Measurements from ENCODE around the gene PCDH15. TPM values are rescaled to one million over a fixed set of nuclear protein-coding genes. Genes with fewer than 3 reads are reported as not detected.

The PCDH15 gene
- total RNA-seq, 2 experiments from 2014 or later: not detected

DNA sequence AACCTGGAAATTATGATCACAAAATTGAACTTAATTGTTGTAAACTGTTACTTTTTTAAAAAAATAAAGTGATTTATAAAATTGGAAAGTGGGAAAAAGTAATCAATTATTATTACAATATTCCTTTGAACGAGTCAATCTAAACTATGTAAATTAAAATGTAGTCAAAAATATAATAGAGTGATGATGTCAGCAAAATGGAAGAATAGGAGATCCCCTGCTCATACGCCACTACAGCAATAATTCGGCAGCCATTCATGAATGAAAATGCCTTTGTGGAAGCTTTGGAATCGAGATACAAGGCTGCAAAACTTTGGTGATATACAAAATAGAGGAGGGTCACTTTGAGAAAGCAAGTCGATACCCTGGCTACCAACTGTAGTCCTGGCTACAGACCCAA, 36.4 kb upstream of the PCDH15 start:
- POLR2A ChIA-PET: no interaction called here
- no peak for DNase-seq (ENCODE audit: low spot score)

DNA sequence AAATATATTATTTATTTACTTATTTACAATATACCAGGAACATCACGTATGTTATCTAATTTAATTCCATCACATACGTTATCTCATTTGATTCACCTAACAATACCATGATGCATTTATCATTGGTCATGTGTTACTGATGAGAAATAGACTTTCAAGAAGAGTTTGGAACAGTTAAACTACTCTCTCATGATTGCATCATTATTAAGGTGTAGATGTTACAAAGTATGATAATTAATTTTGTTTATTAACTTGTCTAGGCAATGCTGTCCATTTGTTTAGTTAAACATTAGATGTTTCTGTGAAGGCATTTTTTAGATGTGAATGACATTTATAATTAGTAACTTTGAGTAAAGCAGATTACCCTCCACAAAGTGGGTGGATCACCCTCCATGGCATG, 32.0 kb upstream of the PCDH15 start:
- Histone ChIP-seq H3K4me3 (ENCODE audit: low read depth, low read length, poor library complexity, severe bottlenecking) (no peak overlapping the region), H3K79me2 (ENCODE audit: insufficient read depth, low read depth, low read length) (no peaks in the 10 kb centered on the region), H4K20me1 (ENCODE audit: insufficient read depth, low read length) (no peaks in the 10 kb centered on the region), H3K27ac (ENCODE audit: low read depth, low read length, poor library complexity, severe bottlenecking) (no peak overlapping the region), H3K36me3 (ENCODE audit: insufficient read depth, low read length) (no peaks in the 10 kb centered on the region), H3K9me2 (ENCODE audit: insufficient read depth, low read length) (no peaks in the 10 kb centered on the region), H3K4me1 (ENCODE audit: insufficient read depth, low read length, poor library complexity, severe bottlenecking) (no peaks in the 10 kb centered on the region), H3K4me2 (ENCODE audit: low read length) (no peak overlapping the region), H3K9me3 (ENCODE audit: low read length) (no peaks in the 10 kb centered on the region), H2AFZ (ENCODE audit: low read length) (no peak overlapping the region)
- intact Hi-C loops (cut with micrococcal nuclease; ENCODE audit: unreplicated experiment): no loop called here
- CTCF ChIA-PET (ENCODE audit: unreplicated experiment): no interaction called here
- no peak for DNase-seq (ENCODE audit: low spot score)
- BruUV-seq (replicated peaks): no TSS peak
- TF ChIP-seq, protein P1, sequence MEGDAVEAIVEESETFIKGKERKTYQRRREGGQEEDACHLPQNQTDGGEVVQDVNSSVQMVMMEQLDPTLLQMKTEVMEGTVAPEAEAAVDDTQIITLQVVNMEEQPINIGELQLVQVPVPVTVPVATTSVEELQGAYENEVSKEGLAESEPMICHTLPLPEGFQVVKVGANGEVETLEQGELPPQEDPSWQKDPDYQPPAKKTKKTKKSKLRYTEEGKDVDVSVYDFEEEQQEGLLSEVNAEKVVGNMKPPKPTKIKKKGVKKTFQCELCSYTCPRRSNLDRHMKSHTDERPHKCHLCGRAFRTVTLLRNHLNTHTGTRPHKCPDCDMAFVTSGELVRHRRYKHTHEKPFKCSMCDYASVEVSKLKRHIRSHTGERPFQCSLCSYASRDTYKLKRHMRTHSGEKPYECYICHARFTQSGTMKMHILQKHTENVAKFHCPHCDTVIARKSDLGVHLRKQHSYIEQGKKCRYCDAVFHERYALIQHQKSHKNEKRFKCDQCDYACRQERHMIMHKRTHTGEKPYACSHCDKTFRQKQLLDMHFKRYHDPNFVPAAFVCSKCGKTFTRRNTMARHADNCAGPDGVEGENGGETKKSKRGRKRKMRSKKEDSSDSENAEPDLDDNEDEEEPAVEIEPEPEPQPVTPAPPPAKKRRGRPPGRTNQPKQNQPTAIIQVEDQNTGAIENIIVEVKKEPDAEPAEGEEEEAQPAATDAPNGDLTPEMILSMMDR (conservative IDR thresholded peaks at IDR 0.05; ENCODE audit: low read length): no peak
- no peak for TF ChIP-seq EZH2phosphoT487 (IDR thresholded peaks at IDR 0.05; ENCODE audit: borderline replicate concordance, low read depth, low read length)
- POLR2A ChIA-PET: no interaction called here

More for the DNA sequence above, 36.4 kb upstream of the PCDH15 start:
- Histone ChIP-seq H4K20me1 (ENCODE audit: insufficient read depth, low read length) (no peaks in the 10 kb centered on the region), H2AFZ (ENCODE audit: low read length) (no peak overlapping the region), H3K4me3 (ENCODE audit: low read depth, low read length, poor library complexity, severe bottlenecking) (no peak overlapping the region), H3K36me3 (ENCODE audit: insufficient read depth, low read length) (no peaks in the 10 kb centered on the region), H3K9me2 (ENCODE audit: insufficient read depth, low read length) (no peaks in the 10 kb centered on the region), H3K4me2 (ENCODE audit: low read length) (no peak overlapping the region), H3K4me1 (ENCODE audit: insufficient read depth, low read length, poor library complexity, severe bottlenecking) (no peaks in the 10 kb centered on the region), H3K27ac (ENCODE audit: low read depth, low read length, poor library complexity, severe bottlenecking) (no peak overlapping the region), H3K9me3 (ENCODE audit: low read length) (no peaks in the 10 kb centered on the region), H3K79me2 (ENCODE audit: insufficient read depth, low read depth, low read length) (no peaks in the 10 kb centered on the region)
- CTCF ChIA-PET (ENCODE audit: unreplicated experiment): no interaction called here
- TF ChIP-seq EZH2phosphoT487 (IDR thresholded peaks at IDR 0.05; ENCODE audit: borderline replicate concordance, low read depth, low read length): no peak
- TF ChIP-seq, protein P1 (conservative IDR thresholded peaks at IDR 0.05; ENCODE audit: low read length): no peak
- BruUV-seq (replicated peaks): no TSS peak
- intact Hi-C loops (cut with micrococcal nuclease; ENCODE audit: unreplicated experiment): no loop called here

DNA sequence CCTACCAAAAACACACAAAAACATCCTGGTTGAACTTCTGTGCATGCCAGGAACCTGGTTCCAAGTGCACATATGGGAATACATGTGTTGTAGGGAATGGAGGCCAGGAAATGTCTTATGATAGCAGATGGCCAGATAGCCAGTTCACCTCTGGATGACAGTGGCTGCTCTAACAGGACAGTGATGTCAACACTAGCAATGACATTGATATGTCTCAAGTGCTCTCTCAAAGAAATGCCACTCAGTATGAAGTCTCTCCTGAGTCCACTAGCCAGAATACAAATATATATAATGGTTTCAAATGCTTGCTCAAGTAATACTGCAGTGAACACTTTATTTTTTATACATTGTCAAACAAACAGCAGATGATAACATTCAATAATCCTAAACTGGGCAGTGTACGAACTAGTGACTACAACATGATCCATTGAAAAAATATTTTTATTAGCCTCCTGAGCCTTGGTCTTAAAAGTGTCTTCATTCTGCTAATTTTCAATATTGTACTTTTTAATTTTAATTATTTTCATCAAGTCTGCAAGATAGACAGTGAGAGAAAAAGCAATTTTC, 26.0 kb upstream of the PCDH15 start:
- DNase-seq (ENCODE audit: low spot score): no peak
- TF ChIP-seq, protein P1 (conservative IDR thresholded peaks at IDR 0.05; ENCODE audit: low read length): no peak
- TF ChIP-seq EZH2phosphoT487 (IDR thresholded peaks at IDR 0.05; ENCODE audit: borderline replicate concordance, low read depth, low read length): no peak
- Histone ChIP-seq H3K4me1 (ENCODE audit: insufficient read depth, low read length, poor library complexity, severe bottlenecking) (no peaks in the 10 kb centered on the region), H3K9me2 (ENCODE audit: insufficient read depth, low read length) (no peaks in the 10 kb centered on the region), H3K36me3 (ENCODE audit: insufficient read depth, low read length) (no peaks in the 10 kb centered on the region), H3K79me2 (ENCODE audit: insufficient read depth, low read depth, low read length) (no peaks in the 10 kb centered on the region), H3K4me3 (ENCODE audit: low read depth, low read length, poor library complexity, severe bottlenecking) (no peak overlapping the region), H3K27ac (ENCODE audit: low read depth, low read length, poor library complexity, severe bottlenecking) (no peak overlapping the region), H3K4me2 (ENCODE audit: low read length) (no peak overlapping the region), H2AFZ (ENCODE audit: low read length) (no peak overlapping the region), H4K20me1 (ENCODE audit: insufficient read depth, low read length) (no peaks in the 10 kb centered on the region), H3K9me3 (ENCODE audit: low read length) (no peaks in the 10 kb centered on the region)
- intact Hi-C loops (cut with micrococcal nuclease; ENCODE audit: unreplicated experiment): no loop called here
- CTCF ChIA-PET (ENCODE audit: unreplicated experiment): no interaction called here
- POLR2A ChIA-PET: no interaction called here
- no TSS peak for BruUV-seq (replicated peaks)

All from OCI-LY7 (cell line).